NCI-H128 (cell line): ENCODE results near the gene ZNF519.
A peak's percentile ranks its signal among the peaks of the same experiment; 100 is the strongest.

Source experiments
- DNase-seq: peaks from one replicate; lab custom pipeline; 2025; ENCODE audit not compliant: unreplicated experiment; lab: John Stamatoyannopoulos, UW

The ZNF519 gene

DNA sequence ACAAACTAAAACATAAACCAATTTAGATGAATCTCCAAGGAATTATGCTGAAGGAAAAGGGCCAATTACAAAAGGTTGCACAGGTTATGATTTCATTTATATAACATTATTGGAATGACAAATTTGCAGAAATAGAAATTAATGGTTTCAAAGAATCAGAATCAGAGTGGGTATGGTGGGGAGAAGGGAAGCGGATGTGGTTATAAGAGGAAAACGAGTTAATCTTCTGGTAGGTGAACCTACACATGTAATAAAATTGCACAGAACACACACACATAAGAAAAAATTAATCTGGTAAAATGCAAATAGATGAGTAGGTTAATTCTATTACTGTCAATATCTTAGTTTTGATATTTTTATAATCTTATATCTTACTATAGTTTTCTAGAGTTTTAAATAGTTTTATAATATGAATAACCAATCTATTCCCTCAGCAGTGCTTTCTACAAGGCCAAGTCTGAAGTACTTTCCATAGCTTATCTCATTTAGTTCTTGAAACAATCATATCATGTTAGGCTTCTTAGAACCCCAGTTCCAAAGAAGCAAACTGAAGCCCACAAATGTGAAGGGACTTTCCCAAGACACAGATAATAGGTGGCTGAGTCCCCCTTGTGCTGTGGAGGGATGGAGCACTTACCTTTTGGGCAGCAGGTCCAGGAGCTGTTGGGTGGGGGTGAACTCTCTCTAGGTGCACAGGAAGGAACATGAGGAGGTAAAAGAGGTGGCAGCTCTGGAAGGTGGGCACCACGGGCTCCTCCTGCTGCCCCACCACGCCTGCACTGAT lies 31.5 kb downstream of the ZNF519 start:
- no peak for DNase-seq

GRCh38 chr18:14098428-14098827 lies 33.8 kb downstream of the ZNF519 start:
- DNase-seq: no peak

GRCh38 chr18:14097761-14098160 lies 34.5 kb downstream of the ZNF519 start:
- no peak for DNase-seq

- DNase-seq: no peak
These were observed 38.8 kb downstream of the ZNF519 start for GRCh38 chr18:14093307-14093915.

GRCh38 chr18:14092625-14093306 lies 39.5 kb downstream of the ZNF519 start:
- DNase-seq: no peak

DNA sequence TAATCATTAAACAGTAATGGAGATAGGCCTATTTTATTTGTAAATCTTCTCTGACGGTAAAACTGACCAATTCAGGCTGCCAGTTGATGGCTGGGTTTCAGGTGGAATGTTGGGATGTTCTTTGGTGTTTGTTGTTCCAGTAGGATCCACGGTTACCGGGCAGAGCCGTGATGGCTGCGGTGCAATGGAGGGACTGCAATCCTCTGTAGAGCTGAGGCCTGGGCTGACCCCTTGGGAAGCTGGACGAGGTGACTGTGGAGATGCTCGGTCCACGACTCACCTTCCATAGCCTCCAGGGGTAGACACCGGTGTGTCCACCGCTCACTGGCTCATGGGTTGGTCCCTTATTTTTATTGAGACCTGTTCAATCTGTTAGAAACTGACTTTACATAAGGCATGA lies 42.5 kb downstream of the ZNF519 start:
- no peak for DNase-seq

DNA sequence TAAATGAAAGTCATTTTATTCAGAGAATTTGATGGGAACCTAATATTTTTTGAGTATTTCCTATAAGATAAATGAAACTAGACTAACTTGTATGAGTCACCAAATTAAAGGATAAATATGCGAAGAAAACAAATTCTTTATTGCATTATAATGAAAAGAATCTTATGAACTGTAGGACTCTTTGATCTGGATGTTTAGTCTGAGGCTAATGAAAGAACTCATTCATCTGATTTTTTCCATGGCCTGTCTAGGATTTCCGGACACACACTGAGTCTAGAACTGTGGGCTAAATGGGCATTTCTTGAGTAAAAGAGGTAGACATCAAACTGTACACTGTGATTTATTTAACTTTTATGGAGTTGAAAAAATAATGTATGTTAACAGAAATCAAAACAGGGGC lies 43.0 kb downstream of the ZNF519 start:
- DNase-seq: no peak

GRCh38 chr18:14086458-14087231 lies 45.6 kb downstream of the ZNF519 start:
- peak; percentile 25 for DNase-seq

GRCh38 chr18:14085770-14086457 lies 46.3 kb downstream of the ZNF519 start:
- DNase-seq: no peak

GRCh38 chr18:14075196-14075595 lies 57.0 kb downstream of the ZNF519 start:
- DNase-seq: no peak

DNA sequence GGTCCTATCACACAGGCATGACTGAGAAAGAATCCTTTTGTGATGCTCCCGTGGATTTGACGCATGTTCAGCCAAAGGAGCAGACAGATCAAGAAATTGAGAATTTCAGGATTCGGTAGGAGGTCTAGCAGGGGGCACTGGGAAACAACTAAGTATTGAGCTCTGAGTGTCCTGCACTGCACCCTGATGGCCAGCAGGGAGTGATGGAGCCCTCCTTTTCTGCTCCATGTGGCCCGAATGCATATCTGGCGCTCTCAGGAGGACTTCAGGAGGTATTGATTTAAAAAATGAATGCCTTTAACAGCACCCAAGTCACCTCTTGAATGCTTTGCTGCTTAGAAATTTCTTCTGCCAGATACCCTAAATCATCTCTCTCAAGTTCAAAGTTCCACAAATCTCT lies 58.0 kb downstream of the ZNF519 start:
- no peak for DNase-seq

- no peak for DNase-seq
These were observed 78.6 kb downstream of the ZNF519 start for GRCh38 chr18:14053661-14054060.
